GM12878 (cell line): ENCODE data around the gene NTM. TPM values are rescaled to one million over a fixed set of nuclear protein-coding genes. Genes with fewer than 3 reads are reported as not detected.

Experiments used
- ATAC-seq: fragments of 200-7000 bp; cut with Tn5 transposase; 3 replicates; pipeline ENCODE4 v1.9.1; 2020; ENCODE audit warnings: mild to moderate bottlenecking, moderate library complexity
- BruUV-seq: library from RNA; stranded (reverse); fragments of 400-500 nt; replicated peaks from 2 replicates; lab custom pipeline; 2021; lab: Mats Ljungman, UMichigan
- CTCF ChIA-PET: fragments of 300-600 bp; sonication (Branson Sonifier 250); formaldehyde crosslinking; extraction: SDS; loops from one replicate; lab custom pipeline; 2021; ENCODE audit warnings: inconsistent platforms; lab: Yijun Ruan, JAX
- POLR2A ChIA-PET: fragments of 350-600 bp; formaldehyde crosslinking; extraction: SDS; loops from one replicate; lab custom pipeline; 2021; ENCODE audit warnings: inconsistent platforms; lab: Charles Lee
- RAD21 ChIA-PET: fragments of 300-600 bp; sonication (Branson Sonifier 250); formaldehyde crosslinking; loops from one replicate; lab custom pipeline; 2023; ENCODE audit warnings: antibody characterized with exemption; ENCODE audit not compliant: unreplicated experiment; lab: Charles Lee
- SMC1A ChIA-PET: fragments of 300-600 bp; sonication (Branson Sonifier 250); formaldehyde crosslinking; loops from one replicate; lab custom pipeline; 2023; ENCODE audit not compliant: unreplicated experiment, uncharacterized antibody; lab: Charles Lee
- DNase-seq: peaks from one replicate; pipeline ENCODE4 v3.0.0-alpha.2; 2011; ENCODE audit warnings: low read depth, low spot score
- FAIRE-seq: peaks from 3 replicates; lab custom pipeline; 2011; peaks lifted over from hg19 to GRCh38; lab: Jason Lieb, UNC
- H2AFZ ChIP-seq: 2 replicates; pipeline ENCODE4 v1.6.0; 2011; ENCODE audit warnings: low read depth, low read length, control low read depth; ENCODE audit not compliant: control insufficient read depth
- H3K27ac ChIP-seq: 2 replicates; pipeline ENCODE4 v1.5.1; 2011; ENCODE audit warnings: control low read depth; ENCODE audit not compliant: control insufficient read depth, insufficient read depth
- H3K27me3 ChIP-seq, 2 experiments: replicated peaks in 1 of 2; 2 replicates each; pipeline versions ENCODE4 v1.6.0 to v1.6.1; 2011; ENCODE audit warnings: low read length in 1 of 2; ENCODE audit not compliant: control insufficient read depth in 2 of 2, insufficient read depth in 2 of 2
- H3K36me3 ChIP-seq, 2 experiments: 2 replicates each; pipeline ENCODE4 v1.5.1; 2011; ENCODE audit warnings: low read length in 1 of 2; ENCODE audit not compliant: control insufficient read depth in 2 of 2, insufficient read depth in 2 of 2
- H3K4me1 ChIP-seq: 2 replicates; pipeline ENCODE4 v1.6.1; 2011; ENCODE audit warnings: mild to moderate bottlenecking, low read length, moderate library complexity, mixed read lengths; ENCODE audit not compliant: control insufficient read depth, insufficient read depth
- H3K4me2 ChIP-seq: 2 replicates; pipeline ENCODE4 v1.6.0; 2011; ENCODE audit warnings: control low read depth; ENCODE audit not compliant: control insufficient read depth, insufficient read depth
- H3K4me3 ChIP-seq: fragments of 200-600 bp; sonication (generic); 2 replicates; pipeline ENCODE4 v1.5.1; 2016
- H3K79me2 ChIP-seq: 2 replicates; pipeline ENCODE4 v1.6.0; 2011; ENCODE audit warnings: low read length; ENCODE audit not compliant: control insufficient read depth, insufficient read depth
- H3K9ac ChIP-seq: 2 replicates; pipeline ENCODE4 v1.8.0; 2011; ENCODE audit warnings: low read length, control low read depth, mixed read lengths; ENCODE audit not compliant: control insufficient read depth, insufficient read depth
- H3K9me3 ChIP-seq: replicated peaks from 3 replicates; pipeline ENCODE4 v1.5.1; 2011; ENCODE audit warnings: mild to moderate bottlenecking, low read length; ENCODE audit not compliant: control insufficient read depth, insufficient read depth
- H4K20me1 ChIP-seq: 2 replicates; pipeline ENCODE4 v1.6.0; 2011; ENCODE audit not compliant: control insufficient read depth, insufficient read depth
- CHD2 ChIP-seq: IDR thresholded peaks from 2 replicates; pipeline ENCODE4 v1.6.1; 2011; ENCODE audit warnings: low read depth, low read length, improper control_type of control experiment, borderline replicate concordance
- EED ChIP-seq: sonication (generic); IDR thresholded peaks from 2 replicates; pipeline ENCODE4 v1.6.1; 2016; ENCODE audit warnings: antibody characterized with exemption, low read depth
- EGR1 ChIP-seq, 2 experiments: IDR thresholded peaks; 1 replicate in 1 of 2; 2 replicates in 1 of 2; pipeline ENCODE4 v1.6.1; 2011 to 2012; ENCODE audit warnings: low read depth in 2 of 2, low read length in 2 of 2, borderline replicate concordance in 1 of 2, mild to moderate bottlenecking in 1 of 2, moderate library complexity in 1 of 2
- FOS ChIP-seq: IDR thresholded peaks from 3 replicates; pipeline ENCODE4 v1.6.1; 2011; ENCODE audit warnings: borderline replicate concordance; ENCODE audit not compliant: insufficient read length; ENCODE audit errors: extremely low read depth
- HCFC1 ChIP-seq: fragments of 150-350 bp; IDR thresholded peaks from 2 replicates; pipeline ENCODE4 v1.6.1; 2014; ENCODE audit warnings: low read length
- HDAC2 ChIP-seq: fragments of 200-600 bp; sonication (generic); IDR thresholded peaks from 2 replicates; pipeline ENCODE4 v1.6.1; 2017
- NBN ChIP-seq: fragments of 450-650 bp; IDR thresholded peaks from 2 replicates; pipeline ENCODE4 v1.6.1; 2016
- NFIC ChIP-seq: IDR thresholded peaks from 2 replicates; pipeline ENCODE4 v1.6.1; 2012; ENCODE audit warnings: low read depth, mild to moderate bottlenecking, inconsistent platforms, low read length, moderate library complexity
- NFXL1 ChIP-seq: fragments of 450-650 bp; IDR thresholded peaks from 2 replicates; pipeline ENCODE4 v1.6.1; 2017; ENCODE audit warnings: antibody characterized with exemption, mild to moderate bottlenecking, borderline replicate concordance
- PAX5 ChIP-seq: IDR thresholded peaks from 2 replicates; pipeline ENCODE4 v1.6.1; 2011; ENCODE audit warnings: low read depth, low read length, borderline replicate concordance
- SIX5 ChIP-seq: IDR thresholded peaks from 2 replicates; pipeline ENCODE4 v1.6.1; 2011; ENCODE audit warnings: mild to moderate bottlenecking, low read depth, low read length, moderate library complexity; ENCODE audit not compliant: severe bottlenecking
- SMAD5 ChIP-seq: IDR thresholded peaks from 2 replicates; pipeline ENCODE4 v1.6.1; 2016; ENCODE audit warnings: antibody characterized with exemption, low read depth
- TAF1 ChIP-seq: IDR thresholded peaks from 2 replicates; pipeline ENCODE4 v1.6.1; 2011; ENCODE audit warnings: mild to moderate bottlenecking, low read depth, low read length, borderline replicate concordance
- TBL1XR1 ChIP-seq: IDR thresholded peaks from 2 replicates; pipeline ENCODE4 v1.6.1; 2012; ENCODE audit warnings: low read depth, low read length, improper control_type of control experiment
- USF1 ChIP-seq: IDR thresholded peaks from 2 replicates; pipeline ENCODE4 v1.6.1; 2011; ENCODE audit warnings: borderline replicate concordance, low read depth, mild to moderate bottlenecking, moderate library complexity, mixed read lengths, low read length; ENCODE audit not compliant: insufficient read depth; ENCODE audit errors: extremely low read length
- YBX1 ChIP-seq: fragments of 450-650 bp; IDR thresholded peaks from 2 replicates; pipeline ENCODE4 v1.6.1; 2016; ENCODE audit warnings: antibody characterized with exemption
- ZNF217 ChIP-seq: fragments of 450-650 bp; IDR thresholded peaks from 2 replicates; pipeline ENCODE4 v1.6.1; 2017; ENCODE audit warnings: antibody characterized with exemption, mild to moderate bottlenecking
- in situ Hi-C: fragments of 300-500 bp; cut with MboI; formaldehyde crosslinking; loops from 9 replicates; pipeline ENCODE4 v1.14.3; 2018; ENCODE audit warnings: mixed read lengths
- intact Hi-C: fragments of 100-400 bp; cut with micrococcal nuclease; formaldehyde crosslinking; loops from one replicate; pipeline ENCODE4 v1.14.2; 2022; ENCODE audit not compliant: unreplicated experiment
- polyA plus RNA-seq, 11 experiments: library from polyadenylated mRNA; depleted of rRNA in 4 of 11; unstranded in 6 of 11; stranded (reverse) in 5 of 11; fragments of >200 nt; fragmentation: Nextera tagmentation in 4 of 11; fragmentation: Illumina TruSeq in 1 of 11; extraction: Ambion mirVana in 4 of 11; extraction: Trizol in 1 of 11; gene quantifications; 1 replicate in 1 of 11; 2 replicates in 10 of 11; pipeline versions ENCODE4 v1.2.1 to v1.2.3, GENCODE V29; 2011 to 2016; ENCODE audit warnings: inconsistent platforms in 2 of 11, missing spikeins in 2 of 11, low read depth in 1 of 11
- total RNA-seq, 4 experiments: library from RNA; depleted of rRNA in 3 of 4; stranded (reverse); fragments of >200 nt in 3 of 4; fragmentation: Illumina TruSeq in 1 of 4; extraction: Trizol in 1 of 4; gene quantifications; 2 replicates each; pipeline versions ENCODE4 v1.2.1 to v1.2.3, GENCODE V29; 2013 to 2021
- TF ChIP-seq, protein P1 (sequence below), 3 experiments: IDR thresholded peaks in 2 of 3; conservative IDR thresholded peaks in 1 of 3; 2 replicates each; pipeline ENCODE4 v1.5.1; 2011; ENCODE audit warnings: low read depth in 3 of 3, low read length in 3 of 3, mild to moderate bottlenecking in 3 of 3, control low read depth in 2 of 3, moderate library complexity in 2 of 3, inconsistent platforms in 1 of 3, mixed read lengths in 1 of 3; ENCODE audit not compliant: control insufficient read depth in 2 of 3, insufficient read depth in 1 of 3; ENCODE audit errors: extremely low read depth in 1 of 3
- TF ChIP-seq, protein P2 (sequence below): fragments of 450-650 bp; IDR thresholded peaks from 2 replicates; pipeline ENCODE4 v1.6.1; 2016; ENCODE audit warnings: mild to moderate bottlenecking, moderate library complexity, borderline replicate concordance

The NTM gene
- total and polyA plus RNA-seq, 10 of the 15 experiments (the other 5 are each of a cell fraction or from before 2014, with no cell fraction given) = not detected

DNA sequence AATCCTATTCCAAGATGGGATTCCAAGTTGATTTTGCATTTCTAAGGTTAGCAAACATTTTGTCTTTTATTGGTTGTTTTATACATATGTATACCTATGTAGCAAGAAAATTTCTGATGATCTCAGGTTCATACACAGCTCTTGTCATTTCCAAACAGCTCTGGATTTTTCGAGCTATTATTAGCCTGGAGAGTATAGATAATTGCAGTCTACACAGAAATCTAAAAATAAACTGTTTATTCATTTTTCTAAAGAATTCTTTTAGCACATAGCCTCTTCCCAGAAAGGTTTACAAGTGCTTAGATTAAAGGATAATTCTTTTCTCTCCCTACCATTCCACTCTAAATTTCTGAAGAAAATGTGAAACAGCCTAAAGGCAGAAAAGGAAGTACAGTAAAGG, 705.0 kb downstream of the NTM start (continued):
- TF ChIP-seq NFIC = no peak
- no peak for TF ChIP-seq TAF1
- no peak for TF ChIP-seq CHD2
- no peak for TF ChIP-seq SIX5
- TF ChIP-seq SMAD5 = no peak
- TF ChIP-seq, protein P1, sequence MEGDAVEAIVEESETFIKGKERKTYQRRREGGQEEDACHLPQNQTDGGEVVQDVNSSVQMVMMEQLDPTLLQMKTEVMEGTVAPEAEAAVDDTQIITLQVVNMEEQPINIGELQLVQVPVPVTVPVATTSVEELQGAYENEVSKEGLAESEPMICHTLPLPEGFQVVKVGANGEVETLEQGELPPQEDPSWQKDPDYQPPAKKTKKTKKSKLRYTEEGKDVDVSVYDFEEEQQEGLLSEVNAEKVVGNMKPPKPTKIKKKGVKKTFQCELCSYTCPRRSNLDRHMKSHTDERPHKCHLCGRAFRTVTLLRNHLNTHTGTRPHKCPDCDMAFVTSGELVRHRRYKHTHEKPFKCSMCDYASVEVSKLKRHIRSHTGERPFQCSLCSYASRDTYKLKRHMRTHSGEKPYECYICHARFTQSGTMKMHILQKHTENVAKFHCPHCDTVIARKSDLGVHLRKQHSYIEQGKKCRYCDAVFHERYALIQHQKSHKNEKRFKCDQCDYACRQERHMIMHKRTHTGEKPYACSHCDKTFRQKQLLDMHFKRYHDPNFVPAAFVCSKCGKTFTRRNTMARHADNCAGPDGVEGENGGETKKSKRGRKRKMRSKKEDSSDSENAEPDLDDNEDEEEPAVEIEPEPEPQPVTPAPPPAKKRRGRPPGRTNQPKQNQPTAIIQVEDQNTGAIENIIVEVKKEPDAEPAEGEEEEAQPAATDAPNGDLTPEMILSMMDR (IDR thresholded peaks at IDR 0.05 in 2 of 3, conservative IDR thresholded peaks at IDR 0.05 in 1 of 3; ENCODE audit: control insufficient read depth in 2 of 3, extremely low read depth in 1 of 3, insufficient read depth in 1 of 3, low read depth in 3 of 3, low read length in 3 of 3) = no peak
- TF ChIP-seq PAX5 = no peak
- TF ChIP-seq USF1 = no peak

DNA sequence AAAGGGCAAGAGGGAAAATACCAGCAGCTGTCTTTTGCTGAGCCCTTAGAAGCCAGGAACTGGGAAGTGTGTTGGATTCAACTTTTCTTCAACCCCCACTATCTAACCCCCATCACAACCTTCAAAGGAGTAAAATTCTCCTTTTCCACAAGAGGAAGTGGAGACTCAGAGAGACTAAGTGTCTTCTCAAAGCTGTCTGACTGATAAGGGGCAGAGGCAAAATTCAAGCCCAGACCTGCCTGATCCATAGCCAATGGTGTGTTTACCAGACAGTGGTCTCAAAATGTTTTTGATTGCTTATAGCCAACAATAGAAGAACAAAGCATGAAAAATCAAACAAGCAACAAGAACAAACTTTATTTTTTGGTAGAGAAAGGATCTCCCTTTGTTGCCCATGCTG, 707.0 kb downstream of the NTM start:
- ChIA-PET CTCF (no interaction called here), SMC1A (no interaction called here), POLR2A (no interaction called here), RAD21 (no interaction called here)
- Histone ChIP-seq H3K9me3 (no peaks in the 10 kb centered on the region), H3K4me1 (no peaks in the 10 kb centered on the region), H2AFZ (no peak overlapping the region), H3K9ac (no peak overlapping the region), H3K27ac (no peak overlapping the region), H3K27me3 (no peaks in the 10 kb centered on the region), H4K20me1 (no peaks in the 10 kb centered on the region), H3K4me3 (no peak overlapping the region), H3K4me2 (no peak overlapping the region), H3K36me3 (no peaks in the 10 kb centered on the region), H3K79me2 (no peaks in the 10 kb centered on the region)
- in situ Hi-C loops (no loop called here), intact Hi-C loops (no loop called here)
- ATAC-seq = no peak
- no TSS peak for BruUV-seq
- DNase-seq = no peak
- no peak for FAIRE-seq
- TF ChIP-seq ZNF217 (no peak), NFXL1 (no peak), SMAD5 (no peak), YBX1 (no peak), NBN (no peak), HCFC1 (no peak), EED (no peak), EGR1 (IDR thresholded peaks at IDR 0.05; ENCODE audit: borderline replicate concordance in 1 of 2, low read depth in 2 of 2, low read length in 2 of 2) (no peak), HDAC2 (no peak), FOS (no peak), TBL1XR1 (no peak)
- TF ChIP-seq, protein P2, sequence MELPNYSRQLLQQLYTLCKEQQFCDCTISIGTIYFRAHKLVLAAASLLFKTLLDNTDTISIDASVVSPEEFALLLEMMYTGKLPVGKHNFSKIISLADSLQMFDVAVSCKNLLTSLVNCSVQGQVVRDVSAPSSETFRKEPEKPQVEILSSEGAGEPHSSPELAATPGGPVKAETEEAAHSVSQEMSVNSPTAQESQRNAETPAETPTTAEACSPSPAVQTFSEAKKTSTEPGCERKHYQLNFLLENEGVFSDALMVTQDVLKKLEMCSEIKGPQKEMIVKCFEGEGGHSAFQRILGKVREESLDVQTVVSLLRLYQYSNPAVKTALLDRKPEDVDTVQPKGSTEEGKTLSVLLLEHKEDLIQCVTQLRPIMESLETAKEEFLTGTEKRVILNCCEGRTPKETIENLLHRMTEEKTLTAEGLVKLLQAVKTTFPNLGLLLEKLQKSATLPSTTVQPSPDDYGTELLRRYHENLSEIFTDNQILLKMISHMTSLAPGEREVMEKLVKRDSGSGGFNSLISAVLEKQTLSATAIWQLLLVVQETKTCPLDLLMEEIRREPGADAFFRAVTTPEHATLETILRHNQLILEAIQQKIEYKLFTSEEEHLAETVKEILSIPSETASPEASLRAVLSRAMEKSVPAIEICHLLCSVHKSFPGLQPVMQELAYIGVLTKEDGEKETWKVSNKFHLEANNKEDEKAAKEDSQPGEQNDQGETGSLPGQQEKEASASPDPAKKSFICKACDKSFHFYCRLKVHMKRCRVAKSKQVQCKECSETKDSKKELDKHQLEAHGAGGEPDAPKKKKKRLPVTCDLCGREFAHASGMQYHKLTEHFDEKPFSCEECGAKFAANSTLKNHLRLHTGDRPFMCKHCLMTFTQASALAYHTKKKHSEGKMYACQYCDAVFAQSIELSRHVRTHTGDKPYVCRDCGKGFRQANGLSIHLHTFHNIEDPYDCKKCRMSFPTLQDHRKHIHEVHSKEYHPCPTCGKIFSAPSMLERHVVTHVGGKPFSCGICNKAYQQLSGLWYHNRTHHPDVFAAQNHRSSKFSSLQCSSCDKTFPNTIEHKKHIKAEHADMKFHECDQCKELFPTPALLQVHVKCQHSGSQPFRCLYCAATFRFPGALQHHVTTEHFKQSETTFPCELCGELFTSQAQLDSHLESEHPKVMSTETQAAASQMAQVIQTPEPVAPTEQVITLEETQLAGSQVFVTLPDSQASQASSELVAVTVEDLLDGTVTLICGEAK = no peak
